ENCODE measurements around the gene KIFC3. TPM values are rescaled to one million over a fixed set of nuclear protein-coding genes. Genes with fewer than 3 reads are reported as not detected.
"Not testable (repeated sequence)": the region's sequence is repeated elsewhere in the genome, so short reads cannot be mapped to it uniquely, and the experiment has no call there.

The KIFC3 gene
- total RNA-seq, 6 experiments from 2014 or later: 51.8 to 81.5 (median 72.7) TPM

DNA sequence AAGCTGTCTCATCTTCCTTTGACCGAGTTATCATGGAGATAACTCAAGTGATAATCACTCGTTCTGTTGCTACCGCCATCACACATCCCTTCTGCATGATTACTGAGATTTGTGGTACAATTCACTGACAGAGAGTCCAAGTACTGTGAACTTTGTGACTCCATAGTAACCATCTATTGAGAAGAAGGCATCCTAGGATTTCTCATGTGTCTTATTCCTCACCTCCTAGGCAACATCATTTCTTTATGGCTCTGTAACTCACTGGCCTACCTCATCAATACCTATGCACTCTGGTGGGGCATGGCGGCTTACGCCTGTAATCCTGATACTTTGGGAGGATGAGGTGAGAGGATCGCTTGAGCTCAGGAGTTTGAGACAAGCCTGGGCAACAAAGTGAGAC lies 88.2 kb downstream of the KIFC3 start:
- no peak for DNase-seq

DNA sequence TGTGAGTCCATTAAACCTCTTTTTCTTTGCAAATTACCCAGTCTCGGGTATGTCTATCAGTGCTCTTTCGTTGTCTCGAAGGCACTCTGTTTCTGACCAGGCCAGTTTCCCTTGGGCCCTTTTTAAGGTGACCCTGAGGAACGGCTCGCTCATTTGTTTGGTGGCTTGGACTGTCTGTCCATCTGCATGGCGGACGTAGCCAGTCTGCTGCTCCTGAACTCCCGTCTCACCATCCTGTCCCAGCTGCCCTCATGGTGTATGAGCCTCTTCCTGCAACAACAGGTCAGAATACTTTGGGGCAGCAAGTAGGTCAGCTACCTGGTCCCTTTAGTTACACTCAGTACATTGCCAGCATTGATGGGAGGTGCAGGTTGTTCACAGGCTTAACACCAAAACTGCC lies 88.7 kb downstream of the KIFC3 start:
- peaks cover 52% of the 10 kb centered on the region for H3K27me3 Mint-ChIP-seq (ENCODE audit: insufficient read depth)
- H3K27ac Mint-ChIP-seq: no peak overlapping the region
- H3K9me3 Mint-ChIP-seq: no peaks in the 10 kb centered on the region
- H3K4me3 Mint-ChIP-seq: no peak overlapping the region
- DNase-seq: no peak
- no peaks in the 10 kb centered on the region for H3K36me3 Mint-ChIP-seq (ENCODE audit: low read depth)
- no peaks in the 10 kb centered on the region for H3K4me1 Mint-ChIP-seq (ENCODE audit: low read depth)
- TF ChIP-seq, protein P1, sequence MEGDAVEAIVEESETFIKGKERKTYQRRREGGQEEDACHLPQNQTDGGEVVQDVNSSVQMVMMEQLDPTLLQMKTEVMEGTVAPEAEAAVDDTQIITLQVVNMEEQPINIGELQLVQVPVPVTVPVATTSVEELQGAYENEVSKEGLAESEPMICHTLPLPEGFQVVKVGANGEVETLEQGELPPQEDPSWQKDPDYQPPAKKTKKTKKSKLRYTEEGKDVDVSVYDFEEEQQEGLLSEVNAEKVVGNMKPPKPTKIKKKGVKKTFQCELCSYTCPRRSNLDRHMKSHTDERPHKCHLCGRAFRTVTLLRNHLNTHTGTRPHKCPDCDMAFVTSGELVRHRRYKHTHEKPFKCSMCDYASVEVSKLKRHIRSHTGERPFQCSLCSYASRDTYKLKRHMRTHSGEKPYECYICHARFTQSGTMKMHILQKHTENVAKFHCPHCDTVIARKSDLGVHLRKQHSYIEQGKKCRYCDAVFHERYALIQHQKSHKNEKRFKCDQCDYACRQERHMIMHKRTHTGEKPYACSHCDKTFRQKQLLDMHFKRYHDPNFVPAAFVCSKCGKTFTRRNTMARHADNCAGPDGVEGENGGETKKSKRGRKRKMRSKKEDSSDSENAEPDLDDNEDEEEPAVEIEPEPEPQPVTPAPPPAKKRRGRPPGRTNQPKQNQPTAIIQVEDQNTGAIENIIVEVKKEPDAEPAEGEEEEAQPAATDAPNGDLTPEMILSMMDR (IDR thresholded peaks at IDR 0.05): no peak

More for the DNA sequence above, 88.2 kb downstream of the KIFC3 start:
- TF ChIP-seq, protein P1 (IDR thresholded peaks at IDR 0.05): no peak
- no peaks in the 10 kb centered on the region for H3K9me3 Mint-ChIP-seq
- no peaks in the 10 kb centered on the region for H3K36me3 Mint-ChIP-seq (ENCODE audit: low read depth)
- H3K4me1 Mint-ChIP-seq (ENCODE audit: low read depth): no peaks in the 10 kb centered on the region
- peaks cover 52% of the 10 kb centered on the region for H3K27me3 Mint-ChIP-seq (ENCODE audit: insufficient read depth)
- H3K4me3 Mint-ChIP-seq: no peak overlapping the region
- H3K27ac Mint-ChIP-seq: no peak overlapping the region

DNA sequence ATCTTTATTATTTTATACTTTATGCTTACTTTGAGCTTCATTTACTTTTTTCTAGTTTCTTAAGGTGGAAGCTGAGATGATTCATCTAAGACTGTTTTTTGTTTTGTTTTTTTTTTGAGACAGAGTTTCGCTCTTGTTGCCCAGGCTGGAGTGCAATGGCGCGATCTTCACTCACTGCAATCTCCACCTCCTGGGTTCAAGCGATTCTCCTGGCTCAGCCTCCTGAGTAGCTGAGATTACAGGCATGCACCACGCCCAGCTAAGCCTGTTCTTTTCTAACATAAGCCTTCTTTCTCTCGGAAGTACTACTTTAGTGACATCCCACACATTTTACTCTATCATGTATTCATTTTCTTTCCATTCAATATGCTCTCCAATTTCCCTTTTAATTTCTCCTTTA lies 89.7 kb downstream of the KIFC3 start:
- H3K36me3 Mint-ChIP-seq (ENCODE audit: low read depth); H3K27ac Mint-ChIP-seq; H3K9me3 Mint-ChIP-seq; H3K4me3 Mint-ChIP-seq; DNase-seq; H3K4me1 Mint-ChIP-seq (ENCODE audit: low read depth): not testable (repeated sequence)
- peaks cover 46% of the 10 kb centered on the region for H3K27me3 Mint-ChIP-seq (ENCODE audit: insufficient read depth)

DNA sequence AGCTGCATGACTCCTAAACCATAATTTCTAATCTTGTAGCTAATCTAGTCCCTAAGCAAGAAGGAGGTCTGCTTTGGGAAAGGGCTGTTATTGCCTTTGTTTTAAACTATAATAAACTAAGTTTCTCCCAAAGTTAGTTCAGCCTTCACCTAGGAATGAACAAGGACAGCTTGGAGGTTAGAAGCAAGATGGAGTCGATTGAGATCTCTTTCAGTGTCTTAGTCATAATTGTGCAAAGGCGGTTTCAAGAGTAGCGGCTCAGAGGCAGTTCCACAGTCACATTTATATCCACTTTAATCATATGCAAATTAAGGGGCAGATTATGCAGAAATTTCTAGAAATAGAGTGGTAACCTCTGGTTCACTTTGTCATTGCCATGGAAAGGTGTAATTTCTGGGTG lies 90.3 kb downstream of the KIFC3 start:
- Mint-ChIP-seq H3K4me3 (no peak overlapping the region), H3K9me3 (no peaks in the 10 kb centered on the region), H3K27ac (no peak overlapping the region), H3K27me3 (ENCODE audit: insufficient read depth) (peaks cover 42% of the 10 kb centered on the region), H3K4me1 (ENCODE audit: low read depth) (no peaks in the 10 kb centered on the region), H3K36me3 (ENCODE audit: low read depth) (no peaks in the 10 kb centered on the region)
- DNase-seq: no peak
- TF ChIP-seq, protein P1 (IDR thresholded peaks at IDR 0.05): no peak

DNA sequence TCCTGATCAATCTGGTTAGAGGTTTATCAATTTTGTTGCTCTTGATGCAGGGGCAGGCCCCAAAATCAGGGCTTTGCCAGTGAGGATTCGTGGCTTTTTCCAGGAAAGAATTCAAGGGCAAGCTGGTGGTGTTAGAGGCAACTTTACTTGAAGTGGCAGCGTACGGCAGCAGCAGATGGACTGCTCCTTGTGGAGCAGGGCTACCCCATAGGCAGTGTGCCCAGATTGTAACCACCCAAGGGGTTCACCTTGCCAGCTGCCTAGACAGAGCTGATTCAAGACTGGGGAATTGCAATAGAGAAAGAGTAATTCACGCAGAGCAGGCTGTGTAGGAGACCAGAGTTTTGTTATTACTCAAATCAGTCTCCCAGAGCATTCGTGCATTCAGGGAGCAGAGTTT lies 90.9 kb downstream of the KIFC3 start:
- H3K36me3 Mint-ChIP-seq (ENCODE audit: low read depth): no peaks in the 10 kb centered on the region
- TF ChIP-seq, protein P1 (IDR thresholded peaks at IDR 0.05): no peak
- no peak overlapping the region for H3K27ac Mint-ChIP-seq
- H3K4me3 Mint-ChIP-seq: no peak overlapping the region
- no peaks in the 10 kb centered on the region for H3K9me3 Mint-ChIP-seq
- H3K27me3 Mint-ChIP-seq (ENCODE audit: insufficient read depth): peaks cover 37% of the 10 kb centered on the region
- H3K4me1 Mint-ChIP-seq (ENCODE audit: low read depth): no peaks in the 10 kb centered on the region
- DNase-seq: no peak

DNA sequence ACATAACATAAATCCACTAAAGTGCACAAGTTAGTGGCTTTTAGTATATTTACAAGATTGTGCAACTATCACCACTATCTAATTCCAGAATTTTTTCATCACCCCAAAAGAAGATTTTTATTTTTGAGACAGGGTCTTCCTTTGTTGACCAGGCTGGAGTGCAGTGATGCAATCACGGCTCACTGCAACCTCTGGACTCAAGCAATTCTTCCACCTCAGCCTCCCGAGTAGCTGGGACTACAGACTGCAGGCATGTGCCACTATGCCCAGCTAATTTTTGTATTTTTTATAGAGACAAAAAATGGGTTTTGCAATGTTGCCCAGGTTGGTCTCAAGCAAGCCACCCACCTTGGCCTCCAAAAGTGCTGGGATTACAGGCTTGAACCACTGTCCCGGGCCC lies 92.6 kb downstream of the KIFC3 start:
- peaks cover 26% of the 10 kb centered on the region for H3K27me3 Mint-ChIP-seq (ENCODE audit: insufficient read depth)
- TF ChIP-seq, protein P1 (IDR thresholded peaks at IDR 0.05): no peak
- H3K27ac Mint-ChIP-seq: no peak overlapping the region

More for the DNA sequence above, 92.6 kb downstream of the KIFC3 start:
- Mint-ChIP-seq H3K9me3 (no peaks in the 10 kb centered on the region), H3K4me1 (ENCODE audit: low read depth) (no peaks in the 10 kb centered on the region), H3K4me3 (no peak overlapping the region), H3K36me3 (ENCODE audit: low read depth) (no peaks in the 10 kb centered on the region)
- no peak for DNase-seq

Small RNA genes within 50 kb of the gene (microRNA-seq; reads per million reads assigned to microRNA genes)
- gene MIR6772: not detected

Other genes with a start within 250 kb of the KIFC3 start
- 1 to 10 TPM in 1 of 6 experiments, under 1 TPM in 5; 0.18 to 1.4 (median 0.50) TPM for gene ADGRG1, start 173.9 kb downstream of the KIFC3 start, total RNA-seq (2021; fragmentation: NEBNext Ultra II Directional; extraction: Animal tissue kit (Norgen Biotek cat#: 25700))
- not detected for gene ADGRG3, start 134.2 kb downstream of the KIFC3 start, total RNA-seq (2021; fragmentation: NEBNext Ultra II Directional; extraction: Animal tissue kit (Norgen Biotek cat#: 25700))
- gene DRC7, start 107.7 kb downstream of the KIFC3 start, total RNA-seq (2021; fragmentation: NEBNext Ultra II Directional; extraction: Animal tissue kit (Norgen Biotek cat#: 25700)): not detected
- gene KATNB1, start 66.7 kb downstream of the KIFC3 start, total RNA-seq (2021; fragmentation: NEBNext Ultra II Directional; extraction: Animal tissue kit (Norgen Biotek cat#: 25700)): 10 to 100 TPM; 20.4 to 22.1 (median 21.6) TPM
- under 1 TPM in 1 of 6 experiments, not detected in 5; 0.02 TPM for gene CNGB1, start 168.6 kb upstream of the KIFC3 start, total RNA-seq (2021; fragmentation: NEBNext Ultra II Directional; extraction: Animal tissue kit (Norgen Biotek cat#: 25700))
- 10 to 100 TPM in 2 of 6 experiments, 1 to 10 TPM in 4; 8.3 to 12.0 (median 9.4) TPM for gene ZNF319, start 198.2 kb upstream of the KIFC3 start, total RNA-seq (2021; fragmentation: NEBNext Ultra II Directional; extraction: Animal tissue kit (Norgen Biotek cat#: 25700))
- 10 to 100 TPM; 62.9 to 88.3 (median 76.3) TPM for gene USB1, start 198.9 kb upstream of the KIFC3 start, total RNA-seq (2021; fragmentation: NEBNext Ultra II Directional; extraction: Animal tissue kit (Norgen Biotek cat#: 25700))
- 1 to 10 TPM in 4 of 6 experiments, under 1 TPM in 2; 0.82 to 4.1 (median 1.1) TPM for gene MMP15, start 223.3 kb upstream of the KIFC3 start, total RNA-seq (2021; fragmentation: NEBNext Ultra II Directional; extraction: Animal tissue kit (Norgen Biotek cat#: 25700))

Data from HFFc6 (cell line).